ENCODE results near the gene ERN1.

- TF ChIP-seq CTCF (IDR thresholded peaks at IDR 0.05) = no peak
- TF ChIP-seq POLR2A (IDR thresholded peaks at IDR 0.05) = no peak
These were observed 39.8 kb downstream of the ERN1 start for GRCh38 chr17:64090144-64090543.
